CD4-positive, alpha-beta T cell treated with Interleukin-17A for 4 hours (primary cell): ENCODE data around the gene STK16.
"Not testable (repeated sequence)": the region's sequence is repeated elsewhere in the genome, so short reads cannot be mapped to it uniquely, and the experiment has no call there.

Source experiments
- DNase-seq: peaks from one replicate; pipeline ENCODE4 v3.0.0-alpha.2; 2020; ENCODE audit warnings: mixed read lengths

The STK16 gene, protein sequence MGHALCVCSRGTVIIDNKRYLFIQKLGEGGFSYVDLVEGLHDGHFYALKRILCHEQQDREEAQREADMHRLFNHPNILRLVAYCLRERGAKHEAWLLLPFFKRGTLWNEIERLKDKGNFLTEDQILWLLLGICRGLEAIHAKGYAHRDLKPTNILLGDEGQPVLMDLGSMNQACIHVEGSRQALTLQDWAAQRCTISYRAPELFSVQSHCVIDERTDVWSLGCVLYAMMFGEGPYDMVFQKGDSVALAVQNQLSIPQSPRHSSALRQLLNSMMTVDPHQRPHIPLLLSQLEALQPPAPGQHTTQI

DNA sequence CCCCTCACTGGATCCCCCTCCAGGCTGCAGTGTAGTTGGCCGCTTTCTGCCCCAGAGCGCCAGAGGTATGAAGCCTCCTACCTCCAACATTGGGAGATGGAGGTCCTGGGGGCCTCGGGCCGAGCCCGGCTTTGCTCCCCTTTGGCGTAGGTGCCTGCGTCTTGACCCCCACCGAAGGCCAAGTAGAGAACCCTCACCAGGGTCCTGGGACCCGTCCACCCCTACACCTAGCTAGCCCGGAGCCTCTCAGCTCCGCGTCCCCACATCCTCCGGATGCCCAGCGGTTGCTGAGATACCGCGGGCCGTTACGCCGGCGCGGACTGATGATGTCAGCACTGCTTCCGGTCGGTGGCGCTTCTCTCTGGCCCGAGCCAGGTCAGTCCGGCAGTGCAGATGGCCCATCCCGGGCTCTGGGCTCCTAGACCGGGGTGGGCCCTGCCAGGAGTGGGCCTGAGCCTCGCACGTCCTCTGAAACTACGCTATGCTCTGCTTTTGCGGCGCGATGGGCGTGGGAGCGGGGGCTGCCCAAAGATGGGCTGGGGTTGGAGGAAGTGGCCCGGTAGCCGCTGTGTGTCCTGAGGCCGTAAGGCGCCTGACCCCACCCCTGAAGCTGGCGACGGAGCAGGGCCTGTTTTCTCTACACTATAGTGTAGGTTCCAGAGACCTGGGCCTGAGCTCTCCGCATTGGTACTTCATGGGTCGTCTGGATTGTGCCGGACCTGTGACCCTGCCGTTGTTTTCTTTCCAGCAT, at the start of gene STK16, which contains the start of gene GLB1L:
Gene STK16 (plus strand): TSS at position 332 of the 751 bp plus-strand sequence. CDS start 521 bp downstream, outside the sequence.
Gene GLB1L (minus strand): TSS at position 297 of the 751 bp plus-strand sequence. CDS start 1,871 bp downstream, outside the sequence.
- DNase-seq, result peak; percentile 89

DNA sequence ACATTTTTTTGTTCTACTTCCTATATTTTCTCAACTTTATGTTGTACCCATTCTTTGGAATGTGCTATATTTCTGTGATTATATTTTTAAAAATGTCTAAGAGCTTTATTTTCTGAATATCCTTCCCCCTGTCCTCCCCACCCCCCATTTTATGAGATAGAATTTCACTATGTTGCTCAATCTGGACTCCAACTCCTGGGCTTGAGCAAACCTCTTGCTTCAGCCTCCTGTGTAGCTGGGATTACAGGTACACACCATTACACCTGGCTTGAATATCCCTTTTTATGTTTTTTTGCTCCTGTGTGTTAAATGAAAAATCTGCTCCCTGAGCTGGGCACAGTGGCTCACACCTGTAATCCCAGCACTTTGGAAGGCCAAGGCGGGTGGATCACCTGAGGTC, 47.9 kb upstream of the STK16 start:
- no peak for DNase-seq

DNA sequence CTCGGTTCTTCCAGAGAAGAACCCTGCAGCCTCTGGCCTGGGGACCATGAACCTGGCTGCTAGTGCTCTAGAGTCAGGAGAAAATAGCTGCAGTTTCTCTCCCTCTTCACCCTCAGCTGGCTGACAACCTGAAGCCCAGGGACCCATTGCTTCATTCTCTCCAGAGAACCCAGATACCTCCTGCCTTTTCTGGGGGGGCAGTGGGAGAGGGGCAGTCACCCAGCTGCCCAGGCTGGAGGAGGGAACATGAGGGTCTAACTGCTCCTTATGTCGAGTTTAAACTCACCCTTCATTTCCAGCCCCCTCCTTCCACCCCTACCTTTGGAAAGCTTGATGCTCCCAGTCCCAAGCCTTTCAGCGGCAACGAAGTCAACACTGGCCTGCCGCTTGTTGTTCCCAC, 46.3 kb upstream of the STK16 start:
- DNase-seq, result no peak

DNA sequence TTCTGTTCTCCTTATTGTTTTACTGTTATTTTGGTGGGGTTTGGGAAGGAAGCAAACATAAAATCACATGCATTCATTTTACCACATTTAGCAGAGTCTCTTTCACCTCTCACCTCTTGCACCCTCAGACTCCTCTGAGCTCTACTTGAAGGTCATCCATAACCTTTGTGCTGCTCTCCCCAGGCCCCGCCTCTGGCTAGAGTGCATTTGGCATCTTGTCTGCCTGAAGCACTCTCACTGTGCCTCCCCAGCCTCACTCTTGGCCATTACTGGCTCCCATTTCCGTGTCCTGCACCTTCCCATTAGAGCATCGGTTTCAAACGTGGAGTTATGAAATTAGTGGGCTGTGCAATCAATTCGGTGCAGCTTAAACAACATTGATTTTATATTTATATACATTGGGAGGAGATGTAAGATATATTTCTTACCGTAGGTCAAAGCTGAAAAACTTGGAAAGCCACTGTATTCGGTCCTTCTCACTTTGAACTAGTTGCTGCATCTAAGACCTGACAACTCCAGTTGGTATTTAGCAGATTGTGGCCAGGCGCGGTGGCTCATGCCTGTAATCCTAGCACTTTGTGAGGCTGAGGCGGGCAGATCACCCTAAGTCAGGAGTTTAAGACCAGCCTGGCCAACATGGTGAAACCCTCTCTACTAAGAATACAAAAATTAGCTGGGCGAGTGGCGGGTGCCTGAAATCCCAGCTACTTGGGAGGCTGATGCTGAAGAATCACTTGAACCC, 45.6 kb upstream of the STK16 start:
- DNase-seq, result no peak

DNA sequence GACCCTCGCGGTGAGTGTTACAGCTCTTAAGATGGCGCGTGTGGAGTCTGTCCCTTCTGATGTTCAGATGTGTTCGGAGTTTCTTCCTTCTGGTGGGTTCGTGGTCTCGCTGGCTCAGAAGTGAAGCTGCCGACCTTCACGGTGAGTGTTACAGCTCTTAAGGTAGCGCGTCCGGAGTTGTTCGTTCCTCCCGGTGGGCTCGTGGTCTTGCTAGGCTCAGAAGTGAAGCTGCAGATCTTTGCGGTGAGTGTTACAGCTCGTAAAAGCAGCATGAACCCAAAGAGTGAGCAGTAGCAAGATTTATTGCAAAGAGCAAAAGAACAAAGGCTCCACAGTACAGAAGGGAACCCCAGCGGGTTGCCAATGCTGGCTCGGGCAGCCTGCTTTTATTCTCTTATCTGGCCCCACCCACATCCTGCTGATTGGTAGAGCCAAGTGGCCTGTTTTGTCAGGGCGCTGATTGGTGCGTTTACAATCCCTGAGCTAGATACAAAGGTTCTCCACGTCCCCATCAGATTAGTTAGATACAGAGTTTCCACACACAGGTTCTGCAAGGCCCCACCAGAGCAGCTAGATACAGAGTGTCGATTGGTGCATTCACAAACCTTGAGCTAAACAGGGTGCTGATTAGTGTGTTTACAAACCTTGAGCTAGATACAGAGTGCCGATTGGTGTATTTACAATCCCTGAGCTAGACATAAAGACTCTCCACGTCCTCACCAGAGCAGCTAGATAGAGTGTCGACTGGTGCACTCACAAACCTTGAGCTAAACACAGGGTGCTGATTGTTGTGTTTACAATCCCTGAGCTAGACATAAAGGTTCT, 44.6 kb upstream of the STK16 start:
- not testable (repeated sequence) for DNase-seq

DNA sequence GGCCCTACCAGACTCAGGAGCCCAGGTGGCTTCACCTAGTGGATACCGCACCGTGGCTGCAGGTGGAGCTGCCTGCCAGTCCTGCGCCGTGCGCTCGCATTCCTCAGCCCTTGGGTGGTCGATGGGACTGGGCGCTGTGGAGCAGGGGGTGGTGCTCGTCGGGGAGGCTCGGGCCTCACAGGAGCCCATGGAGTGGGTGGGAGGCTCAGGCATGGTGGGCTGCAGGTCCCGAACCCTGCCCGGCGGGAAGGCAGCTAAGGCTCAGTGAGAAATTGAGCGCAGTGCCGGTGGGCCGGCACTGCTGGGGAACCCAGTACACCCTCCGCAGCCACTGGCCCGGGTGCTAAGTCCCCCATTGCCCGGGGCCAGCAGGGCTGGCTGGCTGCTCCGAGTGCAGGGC, 43.9 kb upstream of the STK16 start:
- not testable (repeated sequence) for DNase-seq

DNA sequence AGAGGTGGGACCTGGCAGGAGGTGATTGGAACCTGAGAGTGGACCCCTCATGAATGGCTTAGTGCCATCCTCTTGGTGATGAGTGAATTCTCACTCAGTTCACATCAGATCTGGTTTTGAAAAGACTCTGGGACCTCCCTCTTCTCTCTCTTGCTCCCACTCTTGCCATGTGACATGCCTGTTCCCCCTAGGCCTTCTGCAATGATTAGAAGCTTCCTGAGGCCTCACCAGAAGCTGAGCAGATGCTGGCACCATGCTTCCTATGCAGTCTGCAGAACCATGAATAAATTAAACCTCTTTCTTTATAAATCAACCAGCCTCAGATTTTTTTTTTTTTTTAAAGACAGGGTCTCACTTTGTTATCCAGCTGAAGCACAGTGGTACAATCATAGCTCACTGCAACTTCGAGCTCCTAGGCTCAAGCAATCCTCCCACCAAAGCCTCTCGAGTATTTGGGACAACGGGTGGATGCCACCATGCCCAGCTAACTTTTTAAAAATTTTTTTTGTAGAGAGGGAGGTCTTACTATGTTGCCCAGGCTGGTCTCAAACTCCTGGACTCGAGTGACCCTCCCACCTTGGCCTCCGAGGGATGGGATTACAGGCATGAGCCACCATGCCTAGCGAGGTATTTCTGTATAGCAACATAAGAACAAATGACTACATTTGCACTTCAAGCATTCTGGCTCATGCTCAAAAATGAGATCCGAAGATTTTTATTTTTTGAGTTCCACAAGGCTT, 40.7 kb upstream of the STK16 start:
- no peak for DNase-seq

DNA sequence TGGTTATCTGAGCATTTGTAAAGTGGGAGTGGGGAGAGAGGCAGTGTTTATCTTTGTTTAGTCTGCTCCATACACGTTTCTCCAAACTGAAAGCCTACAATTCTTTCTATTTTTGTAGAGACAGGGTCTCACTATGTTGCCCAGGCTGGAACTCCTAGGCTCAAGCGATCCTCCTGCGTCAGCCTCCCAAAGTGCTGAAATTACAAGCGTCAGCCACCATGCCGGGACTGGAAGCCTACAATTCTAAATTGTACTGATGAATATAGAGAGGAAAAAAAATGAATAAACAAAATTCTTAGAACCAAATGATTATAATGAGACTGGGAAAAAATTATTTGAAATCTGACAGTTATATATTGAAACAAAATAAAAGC, 40.1 kb upstream of the STK16 start:
- no peak for DNase-seq

DNA sequence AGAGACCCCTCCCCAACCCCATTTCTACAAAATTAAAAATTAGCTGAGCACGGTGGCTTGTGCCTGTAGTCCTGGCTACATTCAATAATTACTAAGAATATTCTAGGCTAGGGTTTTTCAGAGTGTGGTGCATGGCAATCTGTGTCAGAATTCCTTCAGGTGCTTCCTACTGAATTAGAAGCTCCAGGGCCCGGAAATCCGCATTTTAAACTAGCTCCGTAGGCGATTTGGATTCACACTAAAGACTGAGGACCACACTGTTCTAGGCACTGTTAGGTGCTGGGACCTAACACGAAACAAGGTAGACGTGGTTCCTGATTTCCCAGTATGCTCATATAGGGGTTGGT, 39.3 kb upstream of the STK16 start:
- DNase-seq, result no peak

DNA sequence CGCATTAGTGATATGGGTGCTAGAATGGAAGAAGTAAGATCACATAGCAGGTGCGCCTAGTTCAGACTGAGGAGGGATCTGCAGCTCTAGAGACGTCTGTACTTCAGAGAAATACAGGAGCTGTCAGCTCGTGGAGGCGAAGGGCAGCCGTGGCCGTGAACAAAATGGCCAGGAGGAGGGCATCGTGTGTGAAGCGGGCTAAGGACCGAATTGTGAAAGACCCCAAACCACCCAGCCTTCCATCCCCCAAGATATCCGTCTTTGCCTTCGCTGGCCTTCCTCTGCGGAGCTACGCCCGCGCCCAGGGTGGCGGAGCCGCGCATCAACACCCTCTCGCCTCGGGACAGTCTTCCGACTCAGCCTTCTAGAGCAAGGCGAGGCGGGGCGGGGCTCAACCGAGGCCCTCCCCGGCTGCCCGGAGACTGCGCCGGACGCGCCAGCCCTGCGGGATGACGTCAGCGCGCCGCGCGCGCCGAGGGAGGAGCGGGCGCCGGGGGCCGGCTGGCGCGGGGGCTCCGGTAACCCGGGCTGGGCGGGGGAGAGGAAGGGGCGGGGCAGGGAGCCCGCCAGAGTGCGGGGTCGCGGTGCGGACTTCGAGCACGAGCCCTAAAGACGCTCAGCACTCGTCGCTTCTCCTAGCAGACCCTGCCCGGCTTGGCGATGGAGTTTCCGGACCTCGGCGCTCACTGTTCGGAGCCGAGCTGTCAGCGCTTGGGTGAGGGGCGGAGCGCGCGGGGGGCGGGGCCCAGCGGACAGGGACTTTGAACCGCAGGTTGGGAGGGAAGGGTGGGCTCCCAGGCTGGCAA, 38.7 kb upstream of the STK16 start, which contains the start of gene ZFAND2B:
Gene ZFAND2B (plus strand): TSS at position 455 of the 806 bp plus-strand sequence. CDS start 206 bp downstream, at position 661.
- peak; percentile 97 for DNase-seq

DNA sequence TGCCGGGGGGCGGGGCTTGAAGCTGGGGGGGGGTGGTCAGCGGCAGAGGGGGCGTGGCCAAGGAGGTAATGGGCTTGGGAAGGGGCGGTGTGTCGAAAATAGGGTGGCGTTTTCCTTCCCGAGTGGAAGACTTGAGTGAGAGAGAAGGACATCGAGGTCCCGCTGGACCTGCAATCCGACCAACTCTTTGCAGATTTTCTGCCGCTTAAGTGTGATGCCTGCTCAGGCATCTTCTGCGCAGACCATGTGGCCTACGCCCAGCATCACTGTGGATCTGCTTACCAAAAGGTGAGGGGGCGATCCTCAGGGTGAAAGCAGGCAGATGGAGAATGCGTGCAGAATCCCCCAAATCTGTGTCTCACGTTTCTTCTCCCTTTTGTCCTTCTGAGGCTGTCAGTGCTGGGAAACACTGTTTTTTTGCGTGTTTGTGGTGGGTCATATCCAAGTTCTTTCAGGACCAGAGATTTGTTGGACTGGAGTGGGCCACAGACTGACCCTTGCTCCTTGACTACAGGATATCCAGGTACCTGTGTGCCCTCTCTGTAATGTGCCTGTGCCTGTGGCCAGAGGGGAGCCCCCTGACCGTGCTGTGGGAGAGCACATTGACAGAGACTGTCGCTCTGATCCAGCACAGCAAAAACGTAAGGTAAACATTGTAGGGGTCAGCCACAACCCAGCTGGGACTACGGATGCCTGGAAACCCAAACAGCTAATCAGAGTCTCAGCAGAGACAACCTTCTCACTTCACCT, 38.0 kb upstream of the STK16 start:
- no peak for DNase-seq

DNA sequence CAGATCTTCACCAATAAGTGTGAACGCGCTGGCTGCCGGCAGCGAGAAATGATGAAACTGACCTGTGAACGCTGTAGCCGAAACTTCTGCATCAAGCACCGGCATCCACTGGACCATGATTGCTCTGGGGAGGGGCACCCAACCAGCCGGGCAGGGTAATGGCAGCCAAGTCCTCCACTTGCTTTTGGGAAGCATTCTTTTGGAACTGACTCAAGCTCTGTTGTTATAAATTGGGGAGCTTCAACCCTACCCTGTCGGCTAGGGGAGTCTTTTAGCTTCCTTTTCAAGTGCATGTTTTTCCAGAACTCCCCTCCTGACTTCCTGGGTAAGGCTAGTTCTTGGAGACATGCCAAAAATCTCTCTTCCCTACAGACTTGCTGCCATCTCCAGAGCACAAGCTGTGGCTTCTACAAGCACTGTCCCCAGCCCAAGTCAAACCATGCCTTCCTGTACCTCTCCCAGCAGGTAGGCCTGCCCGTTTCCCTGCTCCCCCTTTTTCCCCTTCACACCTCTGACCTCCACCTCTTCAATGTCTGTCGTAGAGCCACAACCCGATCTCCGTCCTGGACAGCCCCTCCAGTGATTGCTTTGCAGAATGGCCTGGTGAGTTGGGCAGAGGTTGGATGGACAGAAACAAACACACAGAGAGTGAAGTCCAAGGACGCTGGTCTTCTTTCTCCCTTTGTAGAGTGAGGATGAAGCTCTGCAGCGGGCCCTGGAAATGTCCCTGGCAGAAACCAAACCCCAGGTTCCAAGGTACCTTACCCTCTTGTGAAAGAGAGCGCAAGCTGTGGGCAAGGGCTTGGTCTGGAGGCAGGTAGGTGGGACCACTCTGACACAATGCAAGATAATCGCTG, 37.2 kb upstream of the STK16 start:
- no peak for DNase-seq

DNA sequence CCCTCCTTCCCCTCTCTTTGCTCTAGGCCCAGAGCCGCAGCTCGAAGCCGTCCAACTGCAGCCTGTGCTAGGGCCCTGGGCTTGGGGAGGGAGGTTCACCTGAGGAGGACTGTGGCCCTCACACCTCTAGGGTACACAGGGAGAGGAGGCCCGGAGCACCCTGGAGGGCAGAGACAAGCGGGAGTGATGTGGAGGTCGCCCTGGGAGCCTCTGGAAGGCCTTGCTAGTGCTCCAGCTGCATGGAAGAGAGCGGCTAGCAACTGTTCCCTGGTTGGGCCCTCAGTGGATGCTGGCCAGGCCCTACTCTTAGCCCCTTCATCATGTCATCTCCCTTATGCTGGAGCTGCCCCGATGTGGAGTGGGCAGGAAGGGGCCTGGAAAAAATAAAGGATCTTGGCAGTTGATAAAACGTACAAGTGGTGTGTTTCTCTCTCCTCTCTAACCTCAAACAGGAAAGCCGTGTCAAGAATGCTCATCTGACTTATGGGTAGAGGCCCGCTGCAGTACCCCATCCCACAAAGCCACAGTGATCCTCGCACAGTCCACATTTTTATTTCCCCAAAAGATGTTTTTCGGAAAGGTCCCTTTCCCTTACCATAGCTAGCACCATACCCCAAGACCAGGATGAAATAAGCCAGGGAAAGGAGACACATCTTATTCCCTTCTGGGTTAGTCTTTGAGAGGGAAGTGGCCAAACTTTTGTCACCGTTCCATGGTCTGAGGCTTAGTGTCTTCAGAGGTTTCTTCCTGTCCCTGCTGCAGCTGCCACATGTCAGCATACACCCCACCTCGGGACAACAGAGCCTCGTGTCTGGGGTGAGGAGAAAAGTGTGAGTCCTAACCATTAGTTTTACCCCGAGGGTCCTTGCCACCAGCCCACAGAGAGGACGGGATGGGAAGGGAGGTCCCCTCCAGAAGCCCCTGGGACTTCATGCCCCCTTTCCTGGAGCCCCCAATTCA, 35.8 kb upstream of the STK16 start:
- no peak for DNase-seq

DNA sequence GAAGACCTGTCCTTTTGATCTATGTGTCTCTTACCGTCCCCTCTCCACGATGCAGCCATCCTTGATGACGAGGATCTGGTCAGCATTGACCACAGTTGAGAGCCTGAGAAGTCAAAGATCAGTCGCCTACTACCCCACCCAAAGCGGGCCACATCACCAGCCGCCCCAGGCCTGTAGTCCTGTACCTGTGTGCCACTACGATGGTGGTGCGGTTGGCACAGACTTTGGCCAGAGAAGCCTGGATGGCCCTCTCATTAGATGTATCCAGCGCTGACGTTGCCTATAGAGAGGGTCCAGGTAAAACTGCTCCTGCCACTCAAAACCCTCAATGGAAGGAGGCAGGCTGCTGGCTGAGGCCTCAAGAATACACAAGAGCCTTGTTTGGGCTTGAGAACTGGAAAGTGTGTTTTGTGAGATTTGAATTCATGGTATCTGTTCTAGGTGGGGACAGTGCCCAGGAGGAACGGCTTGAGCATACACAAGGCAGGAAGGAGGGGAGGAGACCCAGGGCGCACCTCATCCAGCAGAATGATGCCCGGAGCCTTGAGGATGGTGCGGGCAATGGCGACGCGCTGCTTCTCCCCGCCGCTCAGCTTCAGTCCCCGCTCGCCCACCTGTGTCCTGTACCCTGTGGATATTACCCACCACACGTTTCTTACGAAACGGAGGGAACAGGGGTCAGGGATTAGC, 34.9 kb upstream of the STK16 start:
- no peak for DNase-seq

DNA sequence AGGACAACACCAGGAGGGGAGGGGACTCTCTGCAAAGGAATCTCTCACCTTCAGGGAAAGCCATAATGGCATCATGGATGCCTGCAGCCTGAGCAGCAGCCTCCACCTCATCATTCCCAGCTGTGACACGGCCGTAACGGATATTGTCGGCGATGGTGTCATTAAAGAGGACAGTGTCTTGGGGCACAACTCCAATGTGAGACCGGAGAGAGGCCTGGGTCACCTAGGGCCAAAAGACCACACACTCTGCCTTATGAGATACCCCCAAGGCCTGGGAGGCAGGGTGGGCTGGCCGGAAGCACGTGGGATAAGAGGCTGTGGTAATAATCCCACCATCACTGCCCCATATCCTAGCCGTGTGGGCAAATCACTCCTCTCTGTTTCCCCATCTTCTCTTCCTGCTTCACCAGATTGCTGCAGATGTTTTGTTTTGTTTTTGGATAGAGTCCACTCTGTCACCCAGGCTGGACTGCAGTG, 34.4 kb upstream of the STK16 start:
- no peak for DNase-seq

DNA sequence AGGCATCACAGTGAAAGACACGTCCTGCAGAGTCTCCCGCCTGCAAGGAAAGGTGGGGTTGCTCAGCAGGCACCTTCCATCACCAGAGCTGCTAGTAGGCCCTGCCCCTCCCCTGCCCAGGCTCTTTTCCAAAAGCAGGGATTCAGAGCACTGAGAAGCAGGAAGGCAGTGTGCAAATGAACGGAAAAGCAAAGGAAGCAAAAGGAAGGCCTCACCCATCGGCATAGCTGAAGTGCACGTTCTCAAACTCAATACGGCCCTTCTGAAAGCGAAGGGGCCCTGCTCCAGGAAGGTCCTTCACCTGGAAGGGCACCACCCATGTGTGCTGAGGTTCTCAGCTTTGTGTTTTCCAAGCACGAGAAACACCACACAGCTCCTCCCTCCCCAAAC, 32.3 kb upstream of the STK16 start:
- DNase-seq, result no peak

DNA sequence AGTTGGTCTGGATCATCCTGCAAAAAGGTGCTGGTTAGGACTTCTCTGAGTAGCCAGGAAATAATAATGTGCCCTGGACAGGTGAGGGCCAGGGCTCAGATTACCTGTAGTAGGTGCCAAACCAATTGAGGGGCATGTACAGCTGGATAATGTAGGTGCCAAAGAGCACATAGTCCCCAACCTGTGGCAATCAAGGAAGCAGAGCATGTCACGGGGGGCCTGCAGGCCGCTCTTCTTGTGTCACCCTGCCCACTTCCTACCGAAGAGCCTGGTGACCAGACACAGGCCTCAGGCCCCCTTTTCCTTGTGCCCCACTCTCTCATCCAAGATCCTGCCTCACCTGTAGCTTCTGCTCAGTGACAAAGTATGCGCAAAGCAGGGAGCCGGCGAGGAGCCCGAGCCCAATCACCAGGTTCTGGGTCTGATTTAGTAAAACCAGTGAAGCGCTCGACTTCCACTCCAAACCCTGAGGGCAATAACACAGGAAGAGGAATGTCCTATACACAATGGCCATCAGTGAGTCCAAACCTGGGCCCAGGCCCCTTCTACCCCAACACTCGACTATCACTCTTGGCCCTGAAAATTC, 31.7 kb upstream of the STK16 start:
- no peak for DNase-seq
